Stimulated activated CD4-positive, alpha-beta T cell treated with anti-CD3 and anti-CD28 coated beads, Interleukin-15, amount 100 ng/mL, for 1 hour (primary cell): Measurements from ENCODE around the gene ALK.
A peak's percentile ranks its signal among the peaks of the same experiment; 100 is the strongest.

Experiments
- DNase-seq, 2 donors: peaks; one replicate each; pipeline ENCODE4 v3.0.0-alpha.2; 2020; ENCODE audit warnings: low read depth in 1 of 2, low spot score in 1 of 2

The ALK gene

DNA sequence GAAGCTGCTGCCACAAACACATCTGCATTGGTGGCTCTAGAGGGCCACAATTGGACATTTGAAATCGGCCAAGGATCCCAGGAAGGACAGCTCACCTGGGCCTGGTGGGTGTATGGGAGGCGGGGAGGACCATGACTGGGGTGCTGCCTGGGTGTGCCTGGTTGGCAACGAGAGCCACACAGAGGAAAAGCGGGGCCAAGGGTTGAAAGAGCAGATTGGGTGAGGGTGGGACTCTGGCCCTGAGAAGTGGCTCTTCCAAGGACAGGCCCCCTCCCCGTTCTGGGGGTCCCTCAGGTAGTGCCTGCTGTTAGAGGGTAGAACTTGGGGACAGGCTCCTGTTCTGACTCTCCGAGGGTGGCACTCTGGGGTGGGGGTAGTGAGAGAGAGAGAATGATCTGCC, 703.3 kb downstream of the ALK start:
- DNase-seq = no peak

DNA sequence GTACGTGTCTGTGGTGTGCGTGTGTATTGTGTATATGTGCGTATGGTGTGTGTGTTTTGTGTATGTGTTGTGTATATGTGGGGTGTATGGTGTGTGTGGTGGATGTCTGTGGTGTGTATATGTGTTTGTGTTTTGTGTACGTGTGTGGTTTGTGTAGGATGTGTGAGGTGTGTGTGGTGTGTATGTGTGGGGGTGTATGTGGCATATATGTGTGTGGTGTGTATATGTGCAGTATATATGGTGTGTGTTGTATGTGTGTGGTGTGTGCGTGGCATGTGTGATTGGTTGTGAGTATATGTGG, 704.8 kb downstream of the ALK start:
- no peak for DNase-seq

DNA sequence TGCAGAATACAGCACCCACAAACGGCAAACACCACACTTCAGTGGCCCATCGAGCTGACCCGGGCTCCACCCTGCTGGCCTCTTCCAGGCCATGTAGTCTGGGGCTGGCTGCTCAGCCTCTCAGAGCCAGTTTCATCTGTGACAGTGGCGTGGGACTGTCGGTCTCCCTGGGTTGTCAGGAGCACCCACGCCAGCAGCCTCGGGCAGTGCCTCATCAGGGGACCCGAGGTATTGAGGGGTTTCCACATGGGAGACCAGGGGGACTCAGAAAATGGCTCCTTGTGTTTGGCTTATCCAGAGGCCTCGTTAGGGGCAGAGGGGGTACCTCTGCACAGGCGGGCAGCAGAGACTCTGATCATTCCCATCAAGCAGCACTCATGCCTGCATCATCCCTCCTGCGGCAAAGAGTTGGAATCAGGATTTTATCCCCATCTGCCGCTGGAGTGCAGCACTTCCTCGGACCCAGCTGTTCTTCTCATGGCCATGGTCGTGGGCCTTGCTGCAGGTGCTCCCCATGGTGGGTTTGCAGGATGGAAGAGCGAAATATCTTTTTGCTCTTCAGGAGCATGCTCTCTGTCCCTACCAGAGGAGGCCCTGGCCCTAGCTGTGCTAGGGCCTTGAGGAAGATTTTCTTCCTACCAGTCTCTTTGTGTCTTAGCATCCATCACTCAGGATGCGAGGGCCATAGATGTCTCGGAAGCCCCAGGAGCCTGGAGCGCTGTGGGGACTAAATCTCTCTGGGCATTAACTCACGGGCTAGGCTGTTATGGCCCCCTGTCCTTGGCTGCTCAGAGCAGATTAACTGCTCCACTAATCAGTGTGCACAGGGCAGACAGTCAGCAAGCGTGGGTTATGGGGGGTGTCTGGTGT, 705.4 kb downstream of the ALK start:
- no peak for DNase-seq

DNA sequence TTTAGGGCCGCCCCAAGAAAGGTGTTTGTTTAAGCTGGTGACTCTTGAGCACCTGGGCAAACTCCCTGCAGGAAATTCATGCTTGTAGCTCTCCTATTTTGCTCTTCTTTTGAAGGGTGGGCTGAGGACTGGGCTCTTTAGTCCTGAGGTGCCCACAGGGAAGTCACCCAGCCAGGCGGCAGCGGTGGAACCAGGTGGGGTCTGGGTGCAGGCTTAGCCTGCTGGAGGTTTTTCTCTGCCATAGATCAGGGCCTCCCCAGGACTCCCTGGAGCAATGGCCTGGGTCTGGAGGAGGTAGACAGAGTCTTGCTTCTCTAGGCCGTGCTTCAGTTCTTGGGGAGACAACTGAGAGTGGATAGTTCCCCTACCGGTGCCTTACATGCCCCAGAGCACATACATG, 706.3 kb downstream of the ALK start:
- DNase-seq = no peak

DNA sequence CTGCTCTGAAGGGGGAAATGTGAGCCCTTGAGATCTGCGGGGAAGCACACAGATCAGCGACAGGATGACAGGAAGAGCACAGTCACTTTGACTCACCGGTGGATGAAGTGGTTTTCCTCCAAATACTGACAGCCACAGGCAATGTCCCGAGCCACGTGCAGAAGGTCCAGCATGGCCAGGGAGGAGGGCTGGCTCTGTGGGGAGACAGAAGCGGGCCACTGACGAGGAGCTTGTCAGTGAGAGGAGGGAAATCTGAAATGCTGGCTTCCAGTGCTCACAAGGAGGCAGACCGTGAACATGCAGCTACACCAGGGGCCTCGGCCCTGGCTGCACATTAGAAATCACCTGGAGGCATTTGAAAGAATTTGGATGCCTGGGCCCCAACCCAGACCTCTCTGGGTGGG, 707.5 kb downstream of the ALK start:
- DNase-seq = no peak

DNA sequence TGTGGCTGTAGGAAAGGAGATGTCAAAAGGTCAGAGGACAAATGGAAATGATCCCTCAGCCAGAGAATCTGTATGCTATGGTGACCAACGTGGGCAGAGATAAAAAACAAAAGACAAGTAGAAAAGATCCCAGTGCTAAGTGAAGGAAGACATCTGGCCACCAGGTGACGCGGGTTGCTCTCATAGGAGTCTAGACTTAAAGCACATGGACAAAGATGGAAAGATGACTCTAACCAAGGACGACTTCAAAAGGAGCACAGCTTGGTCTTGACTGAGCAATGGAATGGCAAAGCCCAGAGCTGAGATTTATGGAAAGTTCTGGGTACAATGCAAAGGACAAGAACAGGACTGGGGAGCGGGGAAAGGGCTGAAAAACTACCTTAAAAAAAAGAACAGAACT, 709.4 kb downstream of the ALK start:
- DNase-seq = no peak

DNA sequence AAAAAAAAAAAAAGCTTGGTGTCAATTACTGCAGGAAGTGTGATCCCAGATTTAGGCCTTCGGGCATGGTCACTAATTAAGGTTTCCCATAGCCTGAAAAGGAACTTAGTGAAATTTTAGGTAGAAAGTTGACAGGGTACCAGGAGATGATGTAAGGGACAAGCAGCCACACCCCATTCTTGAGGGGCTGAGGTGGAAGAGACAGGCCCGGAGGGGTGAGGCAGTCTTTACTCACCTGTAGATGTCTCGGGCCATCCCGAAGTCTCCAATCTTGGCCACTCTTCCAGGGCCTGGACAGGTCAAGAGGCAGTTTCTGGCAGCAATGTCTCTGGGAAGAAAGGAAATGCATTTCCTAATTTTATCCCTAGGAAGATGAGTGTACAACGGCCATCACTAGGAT, 711.8 kb downstream of the ALK start:
- no peak for DNase-seq

DNA sequence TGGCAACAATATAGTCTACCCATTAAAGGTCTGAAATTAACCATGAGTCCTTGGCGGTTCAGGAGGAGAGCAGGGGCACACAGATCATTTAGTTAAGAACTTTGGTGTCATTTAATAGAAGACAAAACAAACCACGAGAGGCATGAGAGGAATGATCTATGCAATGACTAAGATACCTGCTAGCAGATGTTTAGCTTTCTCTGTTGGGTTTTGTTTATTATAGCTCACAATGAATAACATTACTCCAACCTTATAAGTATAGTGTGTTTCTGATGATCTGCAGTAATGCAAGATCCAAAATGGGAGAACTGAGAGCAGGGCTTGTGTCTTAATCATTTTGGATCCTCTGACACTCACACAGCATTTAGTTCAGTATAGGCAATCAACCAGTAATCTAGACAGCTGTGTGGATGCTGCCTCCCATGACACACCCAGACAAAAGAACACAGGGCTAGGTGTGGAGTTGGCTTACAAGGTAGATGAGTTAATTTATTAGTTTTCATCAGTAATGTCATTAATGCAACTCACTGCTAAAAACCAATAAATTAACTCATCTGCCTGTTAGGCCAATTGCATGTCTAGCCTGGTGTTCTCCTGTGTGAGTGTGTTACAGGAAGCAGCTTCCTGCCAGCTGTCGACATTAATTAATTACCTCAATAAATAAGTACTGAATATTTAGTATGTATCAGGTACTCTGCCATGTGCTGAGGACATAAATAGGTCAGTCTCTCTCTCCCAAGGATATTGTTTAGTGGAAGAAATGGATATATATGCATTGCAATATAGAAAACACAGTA, 713.8 kb downstream of the ALK start:
- DNase-seq = no peak

DNA sequence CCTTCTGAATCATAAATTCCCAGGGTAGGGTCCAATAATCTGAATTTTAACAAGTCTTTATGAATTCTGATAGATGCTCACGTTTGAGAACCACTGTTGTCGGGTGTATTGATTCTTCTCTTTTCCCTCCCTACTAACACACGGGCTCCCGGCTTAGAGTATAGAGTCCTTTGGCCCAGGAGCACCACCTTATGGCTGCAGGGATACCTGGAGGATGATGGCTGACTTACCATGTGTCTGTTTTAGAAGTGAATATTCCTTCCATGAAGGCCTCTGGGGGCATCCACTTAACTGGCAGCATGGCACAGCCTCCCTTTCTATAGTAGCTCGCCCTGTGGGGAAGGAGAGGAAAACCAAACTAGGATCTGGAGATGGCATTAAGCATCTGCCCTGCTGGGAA, 714.4 kb downstream of the ALK start:
- DNase-seq = no peak

DNA sequence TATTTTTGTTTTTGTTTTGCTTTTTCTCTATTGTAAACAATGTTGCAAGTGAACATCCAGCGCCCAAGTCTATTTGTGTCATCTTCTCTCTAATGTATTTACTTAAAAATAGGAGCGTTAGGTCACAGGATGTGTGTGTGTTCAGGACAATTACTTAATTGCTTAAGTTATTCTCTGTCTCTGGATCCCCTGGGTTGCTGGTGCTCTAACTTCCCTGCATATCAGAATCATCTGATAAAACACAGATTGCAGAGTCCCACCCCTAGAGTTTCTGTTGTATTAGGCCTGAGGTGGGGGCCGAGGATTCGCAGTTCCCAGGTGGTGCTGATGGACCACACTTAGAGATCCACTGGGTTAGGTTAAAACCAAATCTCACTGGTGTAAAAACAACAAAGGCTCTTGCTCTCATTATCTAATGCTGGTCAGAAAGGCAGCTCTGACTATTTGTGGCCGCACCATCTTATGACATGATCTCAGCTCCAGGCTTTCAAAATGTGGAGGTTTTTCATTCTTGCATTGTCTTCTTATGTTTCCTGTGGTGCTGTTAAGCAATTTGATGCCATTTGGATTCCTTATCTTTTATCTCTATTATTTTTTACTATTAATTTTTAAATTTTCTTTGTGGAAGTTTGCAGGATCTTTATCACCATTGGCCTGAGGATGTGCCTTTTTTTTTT, 718.4 kb downstream of the ALK start:
- no peak for DNase-seq

DNA sequence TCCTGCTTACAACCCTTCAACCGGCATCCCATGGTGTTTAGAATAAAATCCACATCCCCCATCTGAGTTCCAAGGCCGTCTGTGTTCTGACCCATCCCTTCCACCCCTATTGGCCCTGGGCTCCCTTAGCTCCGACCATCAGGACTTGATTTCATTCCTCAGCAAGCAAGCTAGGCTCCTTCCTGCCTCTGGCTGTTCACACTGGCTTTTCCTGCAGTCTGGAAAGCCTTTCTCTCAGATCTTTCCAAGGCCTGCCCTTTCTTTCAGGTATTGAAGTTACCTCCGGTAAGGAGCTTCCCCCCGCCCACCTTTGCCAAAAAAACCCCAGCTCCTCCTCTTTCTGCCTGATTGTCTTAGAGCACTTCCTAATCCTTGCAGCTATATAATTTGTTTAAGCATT, 719.4 kb downstream of the ALK start:
- DNase-seq = no peak

DNA sequence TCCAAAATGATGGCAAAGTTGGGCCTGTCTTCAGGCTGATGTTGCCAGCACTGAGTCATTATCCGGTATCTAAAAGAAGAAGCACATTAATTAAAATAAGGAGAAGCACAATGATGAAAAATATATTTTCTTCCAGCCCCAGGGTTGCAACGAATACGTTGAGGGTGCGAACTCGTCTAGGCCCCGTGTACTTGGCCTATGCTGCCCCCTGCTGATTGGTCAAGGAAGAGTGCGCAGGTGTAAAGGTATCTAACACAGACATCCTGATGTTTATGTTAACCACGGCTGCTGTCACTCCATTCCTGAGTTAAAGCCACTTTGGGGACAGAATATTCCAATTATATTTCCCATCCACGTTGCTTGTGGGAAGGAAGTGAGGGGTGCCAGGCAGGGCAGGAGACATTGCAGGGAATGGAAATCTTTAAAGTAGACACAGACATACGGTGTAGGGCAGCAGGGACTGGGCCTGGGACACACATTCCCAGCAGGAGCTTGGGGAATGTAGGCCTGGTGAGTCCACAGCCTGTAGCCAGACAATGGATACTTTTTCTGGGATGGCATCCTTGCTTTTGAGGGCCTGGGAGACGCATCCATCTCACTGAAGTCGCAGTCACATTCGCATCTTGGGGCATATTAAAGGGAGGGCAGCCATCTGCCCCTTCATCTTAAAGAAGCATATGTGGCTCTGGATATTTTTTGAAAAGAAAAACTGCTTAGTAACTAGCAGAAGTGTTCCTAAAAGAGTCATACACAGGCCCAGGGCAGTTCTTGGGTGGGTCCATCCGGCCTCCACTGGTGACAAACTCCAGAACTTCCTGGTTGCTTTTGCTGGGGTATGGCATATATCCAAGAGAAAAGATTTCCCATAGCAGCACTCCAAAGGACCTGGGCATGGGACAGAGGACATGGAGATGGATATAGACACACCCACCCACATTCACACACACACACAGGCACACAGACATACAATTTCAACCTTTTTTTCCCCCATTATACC, 724.3 kb downstream of the ALK start:
- peak; percentile 58 to 61 for DNase-seq

DNA sequence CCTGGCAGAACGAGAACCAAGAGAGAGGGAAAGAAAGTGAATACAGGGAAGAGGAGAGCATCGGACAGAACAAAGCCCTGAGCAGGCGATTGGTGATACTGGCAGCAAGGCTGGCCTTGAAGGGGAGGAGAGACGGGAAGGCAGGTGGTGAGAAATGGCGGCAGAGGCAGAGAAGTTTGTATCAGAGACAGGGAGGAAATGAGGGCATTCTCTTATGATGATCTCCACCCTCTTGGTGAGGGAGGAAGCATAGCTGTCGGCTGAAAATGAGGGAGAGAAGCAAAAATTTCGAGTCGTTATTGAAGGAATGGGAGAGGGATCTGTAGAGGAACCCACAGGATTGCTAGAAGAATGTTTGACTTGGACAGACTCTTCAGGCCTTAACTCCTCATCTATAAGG, 725.6 kb downstream of the ALK start:
- no peak for DNase-seq

DNA sequence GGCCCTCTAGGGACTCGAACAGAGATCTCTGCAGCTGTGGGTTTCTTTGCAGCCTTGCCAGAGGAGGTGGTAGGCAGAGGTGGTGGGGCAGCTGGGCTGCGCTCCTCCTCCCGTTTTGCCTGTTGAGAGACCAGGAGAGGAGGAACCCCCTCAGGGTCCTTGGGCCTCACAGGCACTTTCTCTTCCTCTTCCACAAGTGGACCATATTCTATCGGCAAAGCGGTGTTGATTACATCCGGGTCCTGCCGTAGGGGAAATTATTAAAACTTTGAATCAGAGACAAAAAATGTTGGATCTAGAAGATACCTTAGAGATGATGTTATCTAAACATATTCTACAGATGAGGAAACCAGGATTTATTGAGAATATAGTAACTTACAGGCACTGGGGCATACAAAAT, 727.7 kb downstream of the ALK start:
- no peak for DNase-seq

DNA sequence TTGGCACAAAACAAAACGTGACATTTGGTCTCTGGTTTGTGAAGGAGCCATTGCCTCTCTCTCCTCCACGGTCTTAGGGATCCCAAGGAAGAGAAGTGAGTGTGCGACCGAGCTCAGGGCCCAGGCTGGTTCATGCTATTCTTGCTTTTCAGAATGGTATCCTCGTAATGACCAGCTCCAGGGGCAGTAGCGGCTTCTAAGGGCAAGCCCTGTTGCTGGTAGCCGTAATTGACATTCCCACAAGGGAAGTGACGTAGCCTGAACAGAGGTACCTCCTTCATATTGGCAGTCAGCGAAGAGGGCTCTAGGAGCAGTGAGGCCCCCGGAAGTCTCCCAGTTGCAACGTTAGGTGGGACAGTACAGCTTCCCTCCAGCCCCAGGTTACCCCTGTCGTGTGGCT, 728.3 kb downstream of the ALK start:
- no peak for DNase-seq

DNA sequence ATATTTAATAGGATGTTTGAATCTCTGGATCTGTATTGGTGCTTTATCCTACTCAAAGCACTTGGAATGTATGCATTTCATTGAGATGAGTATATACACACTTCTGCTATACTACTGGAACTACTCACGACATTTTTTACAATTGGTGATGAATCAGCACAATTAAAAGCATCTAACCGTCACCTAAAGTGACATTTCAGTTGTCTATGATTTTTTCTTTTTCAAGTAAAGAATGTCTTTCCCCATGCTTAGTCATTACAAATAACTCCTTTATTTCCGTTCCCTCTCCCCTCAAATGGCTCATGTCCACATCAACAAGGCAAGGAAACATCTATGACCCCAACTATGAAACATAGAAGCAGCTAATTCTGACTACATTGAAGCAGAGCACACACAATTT, 728.9 kb downstream of the ALK start:
- DNase-seq = no peak

DNA sequence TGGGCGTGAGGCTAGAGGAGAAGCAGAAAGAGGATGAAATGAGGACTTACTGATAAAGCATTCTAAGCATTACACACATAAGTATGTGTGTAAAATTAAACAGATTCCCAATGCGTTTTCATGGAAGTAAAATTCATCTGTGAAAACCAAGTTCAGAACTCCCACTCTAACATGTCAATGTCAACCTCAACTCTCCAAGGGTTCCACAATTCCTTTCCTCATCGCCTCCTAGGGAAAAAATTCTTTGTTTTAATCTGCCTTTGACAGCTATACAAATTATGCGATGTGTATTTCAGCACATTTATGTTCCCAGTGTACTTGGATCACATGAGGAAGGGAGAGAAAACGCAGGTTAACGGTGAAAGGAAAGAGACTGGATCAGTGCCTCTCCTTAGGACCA, 729.6 kb downstream of the ALK start:
- no peak for DNase-seq

DNA sequence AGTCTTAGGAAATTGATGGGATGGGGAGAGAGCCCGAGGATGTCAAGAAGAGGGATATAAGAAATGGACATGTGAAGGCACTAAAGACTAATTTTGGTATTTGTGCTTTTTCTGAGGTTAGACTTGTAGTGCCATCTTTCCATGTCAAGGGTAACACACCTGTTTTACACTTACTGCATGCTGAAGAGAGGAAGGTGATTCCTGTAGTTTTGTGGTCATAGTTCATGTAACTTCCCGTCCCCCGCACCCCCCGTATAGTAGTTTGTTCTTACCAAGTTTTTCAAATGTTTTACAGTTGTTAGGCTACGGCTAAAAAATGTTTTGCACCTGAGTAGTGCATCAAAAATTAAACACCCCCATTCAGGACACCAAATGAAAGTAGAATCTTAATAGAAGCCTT, 732.3 kb downstream of the ALK start:
- DNase-seq = no peak

DNA sequence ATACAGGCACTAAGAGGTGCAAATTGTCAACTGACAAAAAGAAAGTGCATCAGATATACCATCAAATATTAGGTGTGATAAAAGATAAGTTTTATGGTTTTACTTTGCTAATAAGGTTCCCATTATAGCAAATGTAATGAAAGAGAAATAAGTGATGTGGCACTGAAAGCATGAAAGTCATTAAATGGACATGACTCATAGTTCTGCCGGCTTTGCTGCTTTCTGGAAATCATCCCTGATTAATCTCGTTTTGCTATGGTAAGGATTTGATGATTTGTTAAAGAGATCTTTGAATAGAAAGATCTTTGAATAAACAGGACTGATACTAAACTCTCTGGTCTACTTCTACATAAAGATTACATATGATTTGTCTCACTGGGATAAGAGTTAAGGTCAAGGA, 733.5 kb downstream of the ALK start:
- no peak for DNase-seq

DNA sequence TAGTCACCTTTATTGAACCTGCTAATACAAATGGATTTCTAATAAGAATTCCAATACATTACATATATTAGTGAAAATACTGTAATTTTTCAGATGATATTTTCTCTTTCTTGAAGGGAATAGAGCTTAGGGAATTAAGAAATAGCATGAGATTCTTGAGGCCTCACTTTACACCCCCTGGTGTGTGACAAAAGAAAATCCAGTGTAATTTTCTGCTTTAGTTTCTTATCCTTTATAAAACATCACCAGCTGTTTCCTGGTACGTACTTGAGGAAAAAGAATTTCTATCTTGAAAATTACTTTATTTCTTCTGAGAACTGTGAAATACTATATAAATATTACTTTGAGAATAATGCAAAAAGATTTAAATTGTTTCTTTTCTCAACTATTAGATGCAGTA, 734.6 kb downstream of the ALK start:
- DNase-seq = no peak

DNA sequence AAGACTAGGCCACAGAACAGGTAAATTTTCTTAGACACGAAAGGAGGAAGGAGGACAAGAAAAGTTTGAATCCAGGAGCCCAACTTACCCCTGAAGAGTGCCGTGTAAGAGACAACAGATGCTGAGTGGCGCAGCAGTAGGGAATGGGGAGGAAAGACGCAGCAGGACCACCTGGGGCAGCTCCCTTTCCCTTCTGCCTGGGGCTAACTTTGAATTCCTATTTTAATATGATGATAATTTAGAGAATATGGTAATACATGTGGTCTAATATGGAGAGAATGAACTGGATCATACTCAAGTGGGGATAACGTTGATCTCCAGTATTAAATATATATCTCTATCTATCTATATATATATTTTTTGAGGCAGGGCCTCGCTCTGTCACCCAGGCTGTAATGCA, 736.9 kb downstream of the ALK start:
- DNase-seq = no peak
